GM21528 (cell line): Measurements from ENCODE around the gene HLA-DQA1.
"Not testable (repeated sequence)": the region's sequence is repeated elsewhere in the genome, so short reads cannot be mapped to it uniquely, and the experiment has no call there.

ENCODE experiments used
- ATAC-seq: cut with Tn5 transposase; IDR thresholded peaks from one replicate; pipeline ENCODE4 v1.9.1; 2021; ENCODE audit warnings: mild to moderate bottlenecking, moderate library complexity; ENCODE audit not compliant: unreplicated experiment, low FRiP score

Gene HLA-DQA1

GRCh38 chr6:32657329-32657728 lies 20.1 kb downstream of the HLA-DQA1 start:
- not testable (repeated sequence) for ATAC-seq

DNA sequence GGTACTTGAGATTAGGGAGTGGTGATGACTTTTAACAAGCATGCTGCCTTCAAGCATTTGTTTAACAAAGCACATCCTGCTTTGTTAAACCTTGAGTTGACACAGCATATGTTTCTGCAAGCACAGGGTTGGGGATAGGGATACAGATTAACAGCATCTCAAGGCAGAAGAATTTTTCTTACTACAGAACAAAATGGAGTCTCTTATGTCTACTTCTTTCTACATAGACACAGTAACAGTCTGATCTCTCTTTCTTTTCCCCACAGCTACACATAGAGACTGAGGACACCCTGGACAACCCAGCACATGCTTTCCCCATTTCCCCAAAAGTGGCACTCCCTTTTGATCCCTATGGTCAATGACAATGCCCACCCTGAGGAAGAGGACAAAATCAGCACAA lies 20.6 kb downstream of the HLA-DQA1 start:
- not testable (repeated sequence) for ATAC-seq

DNA sequence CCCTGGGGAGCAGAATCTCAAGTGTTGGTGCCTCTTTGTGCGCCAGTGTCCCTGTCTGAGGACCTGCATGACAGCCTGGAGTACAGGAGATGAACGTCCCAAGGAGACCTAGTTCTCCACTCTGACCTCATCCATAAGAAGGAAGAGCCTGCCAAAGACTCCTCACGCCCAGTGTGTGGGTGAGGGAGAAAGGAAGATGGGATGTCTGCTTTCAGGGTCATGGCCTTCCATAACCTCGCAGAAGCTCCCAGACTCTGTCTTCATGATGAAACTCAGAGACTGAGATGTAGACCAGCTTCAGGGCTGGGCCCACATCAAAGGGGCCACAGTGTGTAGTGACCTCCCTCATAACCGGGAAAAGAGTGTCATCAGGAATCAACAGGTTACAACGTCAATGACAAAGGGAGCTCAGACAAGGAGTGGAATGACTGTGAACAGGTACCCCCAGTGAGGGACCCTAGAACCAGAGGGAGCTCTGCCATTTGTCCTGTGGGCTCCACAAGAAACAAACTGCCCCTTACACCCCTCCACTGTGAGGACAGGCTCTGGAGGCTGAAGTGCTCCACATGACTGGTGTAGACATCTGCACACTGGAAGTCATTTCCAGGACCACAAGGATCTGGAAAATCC lies 21.2 kb downstream of the HLA-DQA1 start:
- no peak for ATAC-seq

DNA sequence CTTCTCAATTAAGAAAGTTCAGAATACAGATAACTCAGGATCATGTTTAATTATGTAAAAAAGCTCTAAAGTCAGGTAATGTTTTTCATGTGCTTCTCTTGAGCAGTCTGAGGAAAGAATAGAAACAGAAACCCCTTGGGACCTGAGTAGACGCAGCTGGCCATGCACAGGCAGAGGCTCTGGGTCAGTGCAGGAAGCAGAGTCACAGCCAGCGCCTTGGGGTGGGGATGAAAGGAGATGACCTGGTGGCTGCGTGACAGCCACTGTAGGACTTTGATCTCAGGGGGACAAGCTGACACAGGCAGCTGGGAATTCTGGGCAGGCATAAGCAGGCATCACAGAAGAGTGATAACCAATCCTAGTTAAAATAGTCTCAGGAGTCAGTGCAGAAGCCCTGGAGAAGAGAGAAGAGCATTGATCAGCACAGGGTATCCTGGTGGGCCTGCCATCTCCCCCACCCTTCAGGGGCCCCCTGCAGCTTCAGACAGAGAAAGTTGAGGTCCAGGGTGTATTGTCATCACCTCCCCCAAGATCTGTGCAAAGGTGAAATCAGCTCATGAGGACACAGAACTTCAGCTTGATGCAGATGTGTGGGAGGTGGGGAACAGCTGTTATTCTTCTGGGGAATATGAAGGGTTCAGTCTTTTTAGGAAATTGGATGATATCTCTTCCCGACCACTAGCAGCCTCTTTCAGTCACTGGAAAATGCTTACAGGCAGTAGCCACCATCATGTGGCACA lies 22.8 kb downstream of the HLA-DQA1 start:
- no peak for ATAC-seq

DNA sequence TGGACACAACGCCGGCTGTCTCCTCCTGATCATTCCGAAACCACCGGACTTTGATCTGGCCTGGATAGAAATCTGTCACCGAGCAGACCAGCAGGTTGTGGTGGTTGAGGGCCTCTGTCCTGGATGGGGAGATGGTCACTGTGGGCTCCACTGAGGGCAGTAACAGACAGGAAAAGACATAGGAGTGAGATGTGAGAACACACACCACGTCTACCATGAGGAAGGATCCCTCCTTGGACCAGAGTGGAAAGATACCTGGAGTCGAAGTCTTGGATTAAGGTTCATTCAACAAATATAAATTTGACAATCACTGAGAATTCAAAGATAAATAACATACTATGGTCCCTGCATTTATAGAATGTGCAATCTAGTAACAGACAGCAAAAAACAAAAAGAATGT lies 24.9 kb downstream of the HLA-DQA1 start:
- ATAC-seq: no peak

DNA sequence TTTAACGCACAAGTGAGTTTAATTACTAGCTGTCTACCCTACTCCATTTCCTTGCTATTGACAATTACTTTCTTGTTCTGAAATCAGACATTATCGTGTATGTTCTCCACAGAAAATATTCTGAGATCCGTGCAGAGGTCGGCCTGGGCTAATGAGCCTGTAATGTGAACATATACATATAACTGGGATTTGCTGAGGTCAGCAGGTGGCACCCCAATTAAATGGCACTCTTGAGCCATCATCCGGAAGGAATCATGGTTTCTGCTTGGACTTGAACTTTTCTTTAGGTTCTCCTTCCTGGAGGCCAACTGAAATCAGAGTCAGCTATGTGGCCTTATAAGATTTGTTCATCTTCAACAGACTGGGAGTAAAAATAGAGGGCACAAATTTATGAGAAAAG lies 25.6 kb downstream of the HLA-DQA1 start:
- ATAC-seq: no peak

DNA sequence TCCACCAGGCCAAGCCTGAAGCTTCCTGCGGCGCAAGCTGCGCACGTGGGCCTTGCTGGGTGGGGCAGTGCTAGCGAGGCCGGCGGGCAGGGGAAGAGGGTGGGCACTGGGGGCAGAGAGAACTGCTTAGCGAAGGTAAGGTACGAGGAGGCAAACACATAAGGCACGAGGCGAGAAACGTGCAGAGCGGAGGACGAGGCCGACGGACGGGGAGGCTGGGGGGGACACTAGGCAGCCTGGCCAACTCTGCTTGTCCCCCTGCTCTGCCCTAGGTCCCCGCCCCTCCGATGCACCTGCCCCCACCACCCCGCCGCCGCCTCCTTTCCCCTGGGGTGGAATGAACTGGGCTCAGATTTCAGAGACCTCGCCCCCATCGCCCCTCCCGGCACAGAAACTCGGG lies 27.1 kb downstream of the HLA-DQA1 start:
- no peak for ATAC-seq

GRCh38 chr6:32664827-32665362 lies 27.7 kb downstream of the HLA-DQA1 start:
- ATAC-seq: no peak

- no peak for ATAC-seq
These were observed 28.5 kb downstream of the HLA-DQA1 start for GRCh38 chr6:32665661-32666060.

- ATAC-seq: peak; percentile 55
These were observed 29.5 kb downstream of the HLA-DQA1 start, which contains the start of gene HLA-DQB1 for GRCh38 chr6:32666420-32667300. TSS of gene HLA-DQB1 (minus strand) at chr6:32666657. CDS start at chr6:32666607, 50 bp downstream.

- ATAC-seq: peak; percentile 57
These were observed 31.1 kb downstream of the HLA-DQA1 start for GRCh38 chr6:32668226-32668747.

DNA sequence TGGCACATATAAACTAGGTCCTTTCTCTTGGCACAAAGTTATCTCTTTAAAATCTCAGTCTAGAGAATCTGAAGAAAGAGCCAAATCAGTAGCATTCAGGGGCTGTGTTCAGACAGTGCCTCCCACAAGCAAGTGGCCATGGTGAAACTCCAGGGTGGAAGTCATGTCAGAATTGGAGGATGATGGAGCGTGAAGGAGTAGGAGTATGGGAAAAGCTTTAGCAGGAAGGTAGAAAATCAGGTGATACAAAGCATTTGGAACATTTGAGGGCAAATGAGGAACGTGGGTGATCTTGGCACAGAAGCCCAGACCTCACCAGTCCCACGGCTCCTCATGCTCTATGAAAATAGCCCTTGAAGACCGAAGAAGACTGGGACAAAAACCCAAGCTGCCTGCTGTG lies 32.0 kb downstream of the HLA-DQA1 start:
- ATAC-seq: no peak

GRCh38 chr6:32669893-32670292 lies 32.7 kb downstream of the HLA-DQA1 start:
- no peak for ATAC-seq

GRCh38 chr6:32671908-32672307 lies 34.7 kb downstream of the HLA-DQA1 start:
- ATAC-seq: not testable (repeated sequence)

DNA sequence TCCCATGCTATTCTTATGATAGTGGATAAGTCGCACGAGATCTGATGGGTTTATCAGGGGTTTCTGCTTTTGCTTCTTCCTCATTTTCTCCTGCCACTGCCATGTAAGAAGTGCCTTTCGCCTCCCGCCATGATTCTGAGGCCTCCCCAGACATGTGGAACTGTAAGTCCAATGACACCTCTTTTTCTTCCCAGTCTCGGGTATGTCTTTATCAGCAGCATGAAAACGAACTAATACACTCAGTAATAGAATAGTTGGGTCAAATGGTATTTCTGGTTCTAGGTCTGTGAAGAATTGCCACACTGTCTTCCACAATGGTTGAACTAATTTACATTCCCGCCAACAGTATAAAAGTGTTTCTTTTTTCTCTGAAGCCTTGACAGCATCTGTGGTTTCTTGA lies 36.9 kb downstream of the HLA-DQA1 start:
- ATAC-seq: not testable (repeated sequence)

- no peak for ATAC-seq
These were observed 42.3 kb downstream of the HLA-DQA1 start for GRCh38 chr6:32679492-32679891.

DNA sequence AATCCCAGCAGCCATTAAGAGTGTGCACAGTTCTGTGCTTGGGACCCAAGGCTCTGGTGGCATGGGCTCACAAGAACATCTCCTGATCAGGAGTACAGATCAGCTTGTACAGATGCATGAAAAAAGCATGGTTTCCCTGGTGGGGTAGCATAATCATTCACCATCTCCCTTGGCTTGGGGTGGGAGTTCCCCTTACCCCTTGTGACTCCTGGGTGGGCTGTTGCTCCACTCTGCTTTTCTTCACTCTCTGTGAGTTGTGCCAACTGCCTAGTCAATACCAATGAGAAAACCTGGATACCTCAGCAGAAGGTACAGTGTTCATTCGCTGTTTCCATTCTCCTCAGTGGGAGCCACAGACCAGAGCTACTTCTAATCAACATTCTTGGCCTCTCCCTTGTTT lies 42.8 kb downstream of the HLA-DQA1 start:
- ATAC-seq: no peak

DNA sequence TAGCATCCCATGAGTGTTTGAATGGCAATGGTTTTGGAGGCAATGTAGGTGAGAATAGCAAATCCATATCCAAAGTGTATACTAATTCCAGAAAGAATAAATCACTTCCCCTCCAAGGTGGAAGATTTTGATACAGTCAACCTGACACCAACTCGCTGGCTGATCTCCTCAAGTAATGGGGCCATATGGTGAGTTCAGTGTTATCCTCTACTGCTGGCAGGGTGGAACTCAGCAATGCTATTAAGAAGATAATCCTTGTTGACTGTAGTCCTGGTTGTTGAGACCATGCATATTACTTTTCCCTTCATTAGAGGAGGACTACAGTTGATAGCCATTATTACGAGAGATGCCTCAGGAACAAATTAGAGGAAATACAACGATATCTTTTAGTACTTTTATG lies 47.0 kb downstream of the HLA-DQA1 start:
- ATAC-seq: no peak

- peak; percentile 80 for ATAC-seq
These were observed 48.4 kb downstream of the HLA-DQA1 start for GRCh38 chr6:32685603-32686002.
